HG02678 (cell line): ENCODE data around the gene SLC4A5.
"Not testable (repeated sequence)": the region's sequence is repeated elsewhere in the genome, so short reads cannot be mapped to it uniquely, and the experiment has no call there.

Source experiments
- ATAC-seq: cut with Tn5 transposase; IDR thresholded peaks from one replicate; pipeline ENCODE4 v1.9.1; 2021; ENCODE audit warnings: mild to moderate bottlenecking, moderate library complexity; ENCODE audit not compliant: unreplicated experiment

Gene SLC4A5

GRCh38 chr2:74366036-74366435, 22.8 kb upstream of the SLC4A5 start:
- ATAC-seq, result no peak

- no peak for ATAC-seq
Measured at GRCh38 chr2:74364533-74365505, 21.6 kb upstream of the SLC4A5 start.

GRCh38 chr2:74361327-74361726, 18.1 kb upstream of the SLC4A5 start:
- ATAC-seq, result no peak

- no peak for ATAC-seq
Measured at GRCh38 chr2:74357627-74358026, 14.4 kb upstream of the SLC4A5 start.

GRCh38 chr2:74349889-74350288, 6.7 kb upstream of the SLC4A5 start:
- ATAC-seq, result no peak

- ATAC-seq, result no peak
Measured at GRCh38 chr2:74347742-74348141, 4.5 kb upstream of the SLC4A5 start.

- no peak for ATAC-seq
Measured at GRCh38 chr2:74347303-74347702, 4.1 kb upstream of the SLC4A5 start.

- ATAC-seq, result no peak
Measured at GRCh38 chr2:74345272-74345943, 2.2 kb upstream of the SLC4A5 start.

GRCh38 chr2:74336227-74336626, 7.0 kb downstream of the SLC4A5 start:
- ATAC-seq, result not testable (repeated sequence)

- ATAC-seq, result no peak
Measured at GRCh38 chr2:74334931-74335333, 8.3 kb downstream of the SLC4A5 start.

GRCh38 chr2:74333896-74334586, 9.2 kb downstream of the SLC4A5 start:
- ATAC-seq, result no peak

- no peak for ATAC-seq
Measured at GRCh38 chr2:74333175-74333574, 10.0 kb downstream of the SLC4A5 start.

- ATAC-seq, result no peak
Measured at GRCh38 chr2:74332550-74333174, 10.6 kb downstream of the SLC4A5 start.

GRCh38 chr2:74328573-74328972, 14.6 kb downstream of the SLC4A5 start:
- ATAC-seq, result no peak

GRCh38 chr2:74328074-74328473, 15.1 kb downstream of the SLC4A5 start:
- no peak for ATAC-seq

GRCh38 chr2:74327627-74328026, 15.6 kb downstream of the SLC4A5 start:
- ATAC-seq, result no peak

- no peak for ATAC-seq
Measured at GRCh38 chr2:74327199-74327598, 16.0 kb downstream of the SLC4A5 start.

GRCh38 chr2:74325815-74326214, 17.4 kb downstream of the SLC4A5 start:
- no peak for ATAC-seq

GRCh38 chr2:74321737-74322136, 21.5 kb downstream of the SLC4A5 start:
- no peak for ATAC-seq

- no peak for ATAC-seq
Measured at GRCh38 chr2:74317701-74318100, 25.5 kb downstream of the SLC4A5 start.
